Colonic mucosa (tissue), 4 donors: Measurements from ENCODE around the gene HNRNPA1L2. TPM values are rescaled to one million over a fixed set of nuclear protein-coding genes. Genes with fewer than 3 reads are reported as not detected.
"Not testable (repeated sequence)": the region's sequence is repeated elsewhere in the genome, so short reads cannot be mapped to it uniquely, and the experiment has no call there.

ENCODE experiments used
- DNase-seq: peaks from one replicate; pipeline ENCODE4 v3.0.0-alpha.2; 2020
- H3K27ac ChIP-seq: fragments of 200-600 bp; one replicate; pipeline ENCODE4 v1.8.0; 2021
- H3K27me3 ChIP-seq: fragments of 200-600 bp; one replicate; pipeline ENCODE4 v1.8.0; 2021
- H3K36me3 ChIP-seq: fragments of 200-600 bp; one replicate; pipeline ENCODE4 v1.8.0; 2021
- H3K4me1 ChIP-seq: fragments of 200-600 bp; one replicate; pipeline ENCODE4 v1.8.0; 2021; ENCODE audit warnings: mild to moderate bottlenecking
- H3K4me3 ChIP-seq: fragments of 200-600 bp; one replicate; pipeline ENCODE4 v1.8.0; 2021
- H3K9ac ChIP-seq, 2 donors: one replicate each; pipeline ENCODE4 v1.7.0; 2013; ENCODE audit warnings: control low read depth in 2 of 2, low read depth in 2 of 2, low read length in 2 of 2
- H3K9me3 ChIP-seq: fragments of 200-600 bp; one replicate; pipeline ENCODE4 v1.8.0; 2021
- intact Hi-C: fragments of 100-400 bp; cut with DNase I; formaldehyde crosslinking; loops from one replicate; pipeline ENCODE4 v1.14.1; 2022
- total RNA-seq, 2 donors: library from RNA; stranded (reverse); fragmentation: NEBNext Ultra II Directional in 1 of 2; extraction: Animal tissue kit (Norgen Biotek cat#: 25700) in 1 of 2; gene quantifications; one replicate each; pipeline ENCODE4 v1.2.1, GENCODE V29; 2021
- TF ChIP-seq, protein P1 (sequence below): fragments of 200-600 bp; IDR thresholded peaks from one replicate; pipeline ENCODE4 v1.8.0; 2022; ENCODE audit warnings: antibody characterized with exemption, mild to moderate bottlenecking
- donor health status: healthy.
- donor health status: DM: no; HTN: no; CAD: no.
- donor health status: DM: no; HTN: no; CAD: no.

The HNRNPA1L2 gene
- total RNA-seq, 2 donors from 2014 or later = 2.5 to 2.7 TPM

DNA sequence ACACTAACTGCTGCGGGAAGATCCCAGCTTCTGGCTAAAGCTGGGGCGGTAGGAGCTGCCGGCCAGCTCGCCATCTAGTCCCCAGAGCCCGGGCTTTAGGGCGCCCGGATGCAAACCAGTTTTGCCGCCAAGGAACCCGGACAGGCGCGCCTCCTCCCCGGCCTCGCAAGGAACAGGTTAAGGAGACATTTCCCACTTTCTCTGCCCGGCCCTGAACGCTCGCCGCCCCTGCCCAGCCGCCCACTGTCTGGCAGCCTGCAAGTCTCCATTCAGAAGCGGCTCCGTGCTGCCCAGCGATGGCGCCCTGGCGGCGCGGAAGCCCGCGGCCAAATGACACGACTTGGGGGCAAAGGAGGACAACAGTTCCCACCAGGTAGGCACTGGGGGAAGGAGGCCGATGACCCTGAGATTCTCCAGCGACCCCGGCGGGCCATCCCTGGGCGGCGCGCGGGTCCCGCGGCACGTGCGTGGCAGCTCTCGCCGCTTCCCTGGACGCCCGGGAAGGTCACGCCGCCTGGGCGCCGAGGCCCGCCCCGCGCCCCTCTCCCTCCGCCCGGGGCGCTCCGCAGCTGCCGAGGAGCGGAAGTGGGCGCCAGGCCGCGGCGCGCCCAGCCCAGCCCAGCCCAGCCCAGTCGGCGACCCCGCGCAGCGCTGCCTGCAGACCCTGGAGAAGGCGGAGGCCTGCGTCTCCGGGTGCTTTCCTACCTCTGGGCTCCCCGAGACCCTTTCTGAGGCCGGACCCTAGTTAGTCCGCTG, 42.2 kb upstream of the HNRNPA1L2 start:
- TF ChIP-seq, protein P1, sequence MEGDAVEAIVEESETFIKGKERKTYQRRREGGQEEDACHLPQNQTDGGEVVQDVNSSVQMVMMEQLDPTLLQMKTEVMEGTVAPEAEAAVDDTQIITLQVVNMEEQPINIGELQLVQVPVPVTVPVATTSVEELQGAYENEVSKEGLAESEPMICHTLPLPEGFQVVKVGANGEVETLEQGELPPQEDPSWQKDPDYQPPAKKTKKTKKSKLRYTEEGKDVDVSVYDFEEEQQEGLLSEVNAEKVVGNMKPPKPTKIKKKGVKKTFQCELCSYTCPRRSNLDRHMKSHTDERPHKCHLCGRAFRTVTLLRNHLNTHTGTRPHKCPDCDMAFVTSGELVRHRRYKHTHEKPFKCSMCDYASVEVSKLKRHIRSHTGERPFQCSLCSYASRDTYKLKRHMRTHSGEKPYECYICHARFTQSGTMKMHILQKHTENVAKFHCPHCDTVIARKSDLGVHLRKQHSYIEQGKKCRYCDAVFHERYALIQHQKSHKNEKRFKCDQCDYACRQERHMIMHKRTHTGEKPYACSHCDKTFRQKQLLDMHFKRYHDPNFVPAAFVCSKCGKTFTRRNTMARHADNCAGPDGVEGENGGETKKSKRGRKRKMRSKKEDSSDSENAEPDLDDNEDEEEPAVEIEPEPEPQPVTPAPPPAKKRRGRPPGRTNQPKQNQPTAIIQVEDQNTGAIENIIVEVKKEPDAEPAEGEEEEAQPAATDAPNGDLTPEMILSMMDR = no peak
- H3K27ac ChIP-seq = no peak overlapping the region
- H3K27me3 ChIP-seq = no peaks in the 10 kb centered on the region
- no peaks in the 10 kb centered on the region for H3K36me3 ChIP-seq
- H3K9ac ChIP-seq = peak overlapping the region; percentile 62 to 70
- peak overlapping the region; percentile 53 for H3K4me3 ChIP-seq
- peak; percentile 36 for DNase-seq
- H3K9me3 ChIP-seq = no peaks in the 10 kb centered on the region
- intact Hi-C loops = no loop called here
- H3K4me1 ChIP-seq = no peaks in the 10 kb centered on the region

GRCh38 chr13:52600666-52601065, 41.6 kb upstream of the HNRNPA1L2 start:
- Histone ChIP-seq H3K27ac (no peak overlapping the region), H3K4me3 (peak overlapping the region; percentile 53), H3K4me1 (no peaks in the 10 kb centered on the region), H3K36me3 (no peaks in the 10 kb centered on the region), H3K9ac (no peak overlapping the region), H3K27me3 (no peaks in the 10 kb centered on the region), H3K9me3 (no peaks in the 10 kb centered on the region)
- DNase-seq = no peak
- TF ChIP-seq, protein P1 = no peak
- intact Hi-C loops = no loop called here

DNA sequence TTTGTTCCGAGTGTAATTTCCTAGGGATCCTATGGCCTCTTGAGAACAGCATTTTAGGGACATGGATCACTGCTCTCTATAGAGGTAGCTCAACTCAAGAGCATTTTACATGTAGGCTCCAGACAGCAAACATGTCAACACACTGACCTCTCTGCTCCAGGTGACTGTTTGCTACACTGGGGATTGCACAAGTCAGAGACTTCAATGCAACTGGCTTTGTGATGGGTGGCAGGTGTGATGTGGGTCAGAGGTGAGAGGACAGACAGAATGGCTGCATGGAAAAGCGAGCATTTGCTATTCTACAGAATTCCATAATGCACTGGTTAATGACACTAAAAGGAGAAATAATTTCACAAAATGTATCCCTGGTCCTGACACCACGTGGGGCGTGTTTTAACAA, 38.9 kb upstream of the HNRNPA1L2 start:
- H3K4me3 ChIP-seq, H3K27ac ChIP-seq, H3K4me1 ChIP-seq, H3K9me3 ChIP-seq, intact Hi-C loops, H3K36me3 ChIP-seq, H3K9ac ChIP-seq, DNase-seq, H3K27me3 ChIP-seq: not testable (repeated sequence)

DNA sequence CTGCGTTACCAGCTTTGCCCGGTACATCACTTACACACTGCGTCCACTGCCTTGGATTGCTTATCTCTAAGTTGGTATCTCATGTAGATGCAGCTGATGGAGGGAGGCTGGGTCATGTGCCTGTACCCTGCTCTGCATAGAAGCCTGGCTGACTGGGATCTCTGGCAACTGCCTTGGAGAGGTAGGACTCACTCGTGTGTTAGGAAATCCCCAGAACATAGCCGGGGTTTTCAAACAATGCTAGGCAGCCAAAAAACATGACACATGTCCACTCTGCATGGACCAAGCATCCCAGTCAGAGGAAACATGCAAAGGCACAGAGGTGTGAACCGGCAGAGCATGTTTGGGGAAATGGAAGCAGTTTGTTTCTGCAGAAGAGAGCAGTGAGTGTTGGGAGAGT, 36.1 kb upstream of the HNRNPA1L2 start:
- intact Hi-C loops, H3K27me3 ChIP-seq, H3K27ac ChIP-seq, H3K4me3 ChIP-seq, H3K9me3 ChIP-seq, H3K36me3 ChIP-seq, DNase-seq, H3K4me1 ChIP-seq, H3K9ac ChIP-seq: not testable (repeated sequence)

DNA sequence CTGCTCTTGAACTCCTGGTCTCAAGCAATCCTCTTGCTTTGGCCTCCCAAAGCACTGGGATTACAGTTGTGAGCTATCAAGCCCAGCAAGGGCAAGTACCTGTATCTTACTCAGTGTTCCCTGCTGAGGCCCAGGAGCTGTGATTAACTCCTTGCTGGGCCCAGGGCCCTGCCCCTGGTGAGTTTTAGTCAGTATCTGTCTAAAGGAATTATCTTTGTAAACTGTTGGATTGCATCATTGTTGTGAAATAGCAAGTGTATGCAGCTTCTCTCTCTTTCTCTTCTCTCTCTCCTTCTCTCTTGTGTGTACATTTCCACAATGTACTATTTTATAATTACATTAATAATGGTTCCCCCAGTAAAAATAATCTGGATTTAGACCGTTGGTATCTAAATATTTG, 35.4 kb upstream of the HNRNPA1L2 start:
- H3K4me3 ChIP-seq, H3K36me3 ChIP-seq, H3K27me3 ChIP-seq, H3K27ac ChIP-seq, H3K9me3 ChIP-seq, H3K4me1 ChIP-seq, intact Hi-C loops, H3K9ac ChIP-seq, DNase-seq: not testable (repeated sequence)

DNA sequence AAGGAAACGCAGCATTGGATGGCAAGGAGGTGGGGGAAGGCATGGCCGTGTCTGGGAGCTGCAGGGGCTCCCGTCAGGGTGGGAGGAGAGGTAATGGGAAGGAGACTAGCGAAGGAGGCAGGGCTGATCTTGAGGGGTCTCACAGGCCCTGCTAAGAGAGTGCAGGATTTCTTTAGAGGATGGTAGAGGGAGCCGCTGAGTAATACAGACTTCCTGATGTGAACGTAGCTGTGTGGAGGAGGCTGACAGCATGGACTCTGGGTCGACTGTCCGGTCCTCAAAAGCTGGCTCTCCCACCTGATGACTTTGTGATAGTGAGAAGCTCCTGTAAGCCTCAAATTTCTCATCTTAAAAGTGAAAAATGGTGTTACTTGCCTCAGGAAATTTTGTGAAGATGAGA, 34.0 kb upstream of the HNRNPA1L2 start:
- DNase-seq, H3K4me1 ChIP-seq, H3K9ac ChIP-seq, H3K4me3 ChIP-seq, H3K27me3 ChIP-seq, H3K36me3 ChIP-seq, H3K9me3 ChIP-seq, intact Hi-C loops, H3K27ac ChIP-seq: not testable (repeated sequence)

DNA sequence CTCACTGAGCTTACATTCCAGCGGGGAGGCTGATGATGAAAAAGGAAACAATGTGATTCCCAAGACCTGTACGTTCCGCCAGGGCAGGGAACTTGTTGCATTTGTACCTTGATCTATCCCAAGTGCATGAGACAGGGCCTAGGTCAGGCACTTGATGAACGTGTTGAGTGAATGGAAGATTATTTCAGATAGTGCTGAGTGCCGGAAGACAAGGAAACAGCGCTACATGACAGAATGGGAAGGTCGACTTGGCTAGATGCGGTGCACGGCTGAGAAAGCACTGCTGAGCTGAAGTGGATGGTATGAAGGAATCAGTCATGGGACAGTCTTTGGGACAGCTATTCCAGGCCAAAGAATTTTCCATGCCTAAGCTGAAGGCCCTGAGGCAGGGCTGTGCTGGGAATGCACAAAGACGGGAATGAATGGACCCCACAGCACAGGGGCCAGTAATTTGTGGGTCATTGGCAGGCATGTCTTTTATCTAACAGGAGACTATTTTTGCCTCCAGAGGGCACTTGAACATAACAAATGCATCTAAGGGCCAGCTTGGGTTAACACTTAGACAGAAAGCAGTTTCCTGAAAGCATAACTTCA, 33.1 kb upstream of the HNRNPA1L2 start:
- DNase-seq, H3K9me3 ChIP-seq, H3K36me3 ChIP-seq, H3K4me1 ChIP-seq, H3K4me3 ChIP-seq, intact Hi-C loops, H3K9ac ChIP-seq, H3K27ac ChIP-seq, H3K27me3 ChIP-seq: not testable (repeated sequence)
- TF ChIP-seq, protein P1 = peak; percentile 44

- not testable (repeated sequence) for H3K4me1 ChIP-seq, H3K9me3 ChIP-seq, H3K4me3 ChIP-seq, H3K27ac ChIP-seq, H3K36me3 ChIP-seq, DNase-seq, H3K9ac ChIP-seq, H3K27me3 ChIP-seq
- intact Hi-C loops = loop anchor here (10.0 kb wide), 1 partner anchor 235 kb away; the partner anchor contains the start of gene PCDH8
Observed at GRCh38 chr13:52610158-52610557, 32.1 kb upstream of the HNRNPA1L2 start.
